DOHH2 (cell line): Measurements from ENCODE around the gene STUB1.

ENCODE experiments used
- H3F3A ChIP-seq: fragments of 200-600 bp; sonication (generic), shearing (Covaris generic); 2 replicates; pipeline ENCODE4 v1.6.0; 2016; ENCODE audit warnings: antibody characterized with exemption, mild to moderate bottlenecking; ENCODE audit not compliant: control insufficient read depth, insufficient read depth
- H3K27ac ChIP-seq: fragments of 200-600 bp; sonication (generic); 2 replicates; pipeline ENCODE4 v1.5.1; 2014; ENCODE audit warnings: low read depth, mild to moderate bottlenecking, low read length, moderate library complexity
- H3K27me3 ChIP-seq: fragments of 200-600 bp; sonication (generic); 2 replicates; pipeline ENCODE4 v1.6.1; 2014; ENCODE audit warnings: mild to moderate bottlenecking, low read length, mixed read lengths; ENCODE audit not compliant: control insufficient read depth
- H3K36me3 ChIP-seq: fragments of 200-600 bp; sonication (generic); 2 replicates; pipeline ENCODE4 v1.6.1; 2014; ENCODE audit warnings: mild to moderate bottlenecking, low read length, moderate library complexity, mixed read lengths; ENCODE audit not compliant: control insufficient read depth
- H3K4me1 ChIP-seq: fragments of 200-600 bp; sonication (generic); 2 replicates; pipeline ENCODE4 v1.6.1; 2014; ENCODE audit warnings: mild to moderate bottlenecking, low read length, mixed read lengths; ENCODE audit not compliant: control insufficient read depth
- H3K4me2 ChIP-seq: fragments of 200-600 bp; sonication (generic); 2 replicates; pipeline ENCODE4 v1.6.0; 2014; ENCODE audit warnings: mild to moderate bottlenecking, low read length, moderate library complexity
- H3K4me3 ChIP-seq: fragments of 200-600 bp; sonication (generic); 2 replicates; pipeline ENCODE4 v1.5.1; 2014; ENCODE audit warnings: mild to moderate bottlenecking, low read length, mixed read lengths
- H3K79me2 ChIP-seq: fragments of 200-600 bp; sonication (generic); 2 replicates; pipeline ENCODE4 v1.6.1; 2014; ENCODE audit warnings: mild to moderate bottlenecking, low read length, mixed read lengths; ENCODE audit not compliant: control insufficient read depth
- H3K9me2 ChIP-seq: fragments of 200-600 bp; sonication (generic); replicated peaks from 2 replicates; pipeline ENCODE4 v1.6.1; 2014; ENCODE audit warnings: mild to moderate bottlenecking, low read length, mixed read lengths; ENCODE audit not compliant: control insufficient read depth
- H3K9me3 ChIP-seq: fragments of 200-600 bp; sonication (generic); 2 replicates; pipeline ENCODE4 v1.6.1; 2014; ENCODE audit warnings: antibody characterized with exemption, low read length, mixed read lengths; ENCODE audit not compliant: control insufficient read depth, insufficient read depth
- H4K20me1 ChIP-seq: fragments of 200-600 bp; sonication (generic); 2 replicates; pipeline ENCODE4 v1.6.0; 2014; ENCODE audit warnings: low read depth, mild to moderate bottlenecking, antibody characterized with exemption, low read length, moderate library complexity; ENCODE audit not compliant: control insufficient read depth, insufficient read depth
- CTCF ChIP-seq: fragments of 200-600 bp; sonication (generic); IDR thresholded peaks from one replicate; pipeline ENCODE4 v1.5.1; 2014; ENCODE audit warnings: antibody characterized with exemption, mild to moderate bottlenecking, low read depth, low read length; ENCODE audit not compliant: poor library complexity, severe bottlenecking
- EZH2phosphoT487 ChIP-seq: fragments of 200-600 bp; sonication (generic); IDR thresholded peaks from 2 replicates; pipeline ENCODE4 v1.6.1; 2017; ENCODE audit warnings: borderline replicate concordance, mild to moderate bottlenecking, antibody characterized with exemption, low read length, moderate library complexity, mixed read lengths

The STUB1 gene

GRCh38 chr16:680967-681745, 946 bp downstream of the STUB1 start:
- peaks cover 45% of the 10 kb centered on the region for H3K4me1 ChIP-seq
- peaks cover 45% of the 10 kb centered on the region for H3K36me3 ChIP-seq

GRCh38 chr16:681746-682427, 1.7 kb downstream of the STUB1 start:
- TF ChIP-seq CTCF, result no peak
- TF ChIP-seq EZH2phosphoT487, result no peak
- Histone ChIP-seq H3K79me2 (peaks cover 36% of the 10 kb centered on the region), H3K4me3 (peak overlapping the region; percentile 98), H3K9me3 (no peaks in the 10 kb centered on the region), H3K27ac (no peak overlapping the region), H3K4me1 (peaks cover 45% of the 10 kb centered on the region), H3K9me2 (no peaks in the 10 kb centered on the region), H3K27me3 (no peaks in the 10 kb centered on the region), H3K4me2 (peak overlapping the region; percentile 97), H4K20me1 (peaks cover 19% of the 10 kb centered on the region), H3F3A (no peaks in the 10 kb centered on the region; the same call in 1 of the 2 replicates), H3K36me3 (peaks cover 52% of the 10 kb centered on the region)

More at GRCh38 chr16:680967-681745, 946 bp downstream of the STUB1 start:
- H3K4me3 ChIP-seq, result peak overlapping the region; percentile 98
- no peaks in the 10 kb centered on the region for H3K9me2 ChIP-seq
- H3K4me2 ChIP-seq, result peak overlapping the region; percentile 97
- H3K79me2 ChIP-seq, result peaks cover 36% of the 10 kb centered on the region
- H3K27me3 ChIP-seq, result no peaks in the 10 kb centered on the region
- H3K27ac ChIP-seq, result peak overlapping the region; percentile 60
- H3K9me3 ChIP-seq, result no peaks in the 10 kb centered on the region
- no peak for TF ChIP-seq EZH2phosphoT487
- peak; percentile 40 for TF ChIP-seq CTCF
- no peaks in the 10 kb centered on the region; the same call in 1 of the 2 replicates for H3F3A ChIP-seq
- H4K20me1 ChIP-seq, result peaks cover 19% of the 10 kb centered on the region

GRCh38 chr16:682493-683395, 2.5 kb downstream of the STUB1 start:
- TF ChIP-seq EZH2phosphoT487, result no peak
- TF ChIP-seq CTCF, result no peak
- no peak overlapping the region for H3K27ac ChIP-seq
- peak overlapping the region; percentile 97 for H3K4me2 ChIP-seq
- H3K4me3 ChIP-seq, result peak overlapping the region; percentile 93
- peaks cover 57% of the 10 kb centered on the region for H3K36me3 ChIP-seq
- no peaks in the 10 kb centered on the region; the same call in 1 of the 2 replicates for H3F3A ChIP-seq
- peaks cover 36% of the 10 kb centered on the region for H3K79me2 ChIP-seq
- no peaks in the 10 kb centered on the region for H3K27me3 ChIP-seq
- H3K9me3 ChIP-seq, result no peaks in the 10 kb centered on the region
- H3K9me2 ChIP-seq, result no peaks in the 10 kb centered on the region
- H4K20me1 ChIP-seq, result peaks cover 19% of the 10 kb centered on the region
- peaks cover 45% of the 10 kb centered on the region for H3K4me1 ChIP-seq
